HS-27A (cell line): Measurements from ENCODE around the gene PDXDC1.
A peak's percentile ranks its signal among the peaks of the same experiment; 100 is the strongest.
"Not testable (repeated sequence)": the region's sequence is repeated elsewhere in the genome, so short reads cannot be mapped to it uniquely, and the experiment has no call there.

Experiments
- DNase-seq: peaks from one replicate; pipeline ENCODE4 v3.0.0-alpha.2; 2012; ENCODE audit warnings: low read depth, missing footprints

PDXDC1 gene

GRCh38 chr16:14974656-14975417, at the start of gene PDXDC1:
TSS of gene PDXDC1 (plus strand) at chr16:14975026. CDS start at chr16:14975200, 174 bp downstream.
- DNase-seq = peak; percentile 49

DNA sequence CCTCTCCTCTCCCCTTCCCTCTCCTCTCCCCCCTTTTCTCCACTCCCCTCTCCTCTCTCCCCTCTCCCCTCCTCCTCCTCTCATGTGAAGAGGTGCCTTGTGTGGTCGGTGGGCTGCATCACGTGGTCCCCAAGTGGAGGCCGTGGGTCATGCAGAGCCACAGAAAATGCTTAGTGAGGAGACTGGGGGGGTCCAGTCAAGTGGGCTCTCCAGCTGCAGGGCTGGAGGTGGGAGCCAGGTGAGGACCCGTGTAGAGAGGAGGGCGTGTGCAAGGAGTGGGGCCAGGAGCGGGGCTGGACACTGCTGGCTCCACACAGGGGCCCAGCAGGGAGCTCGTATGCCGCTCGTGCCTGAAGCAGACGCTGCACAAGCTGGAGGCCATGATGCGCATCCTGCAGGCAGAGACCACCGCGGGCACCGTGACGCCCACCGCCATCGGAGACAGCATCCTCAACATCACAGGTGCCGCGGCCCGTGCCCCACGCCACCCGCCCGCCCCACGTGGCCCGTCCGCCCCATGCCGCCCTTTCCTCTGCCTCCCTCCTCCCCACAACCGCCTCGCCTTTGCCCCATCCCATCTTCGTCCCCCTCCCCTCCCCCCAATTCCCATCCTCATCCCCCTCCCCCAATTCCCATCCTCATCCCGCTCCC, 46.6 kb upstream of the PDXDC1 start:
- DNase-seq = not testable (repeated sequence)

DNA sequence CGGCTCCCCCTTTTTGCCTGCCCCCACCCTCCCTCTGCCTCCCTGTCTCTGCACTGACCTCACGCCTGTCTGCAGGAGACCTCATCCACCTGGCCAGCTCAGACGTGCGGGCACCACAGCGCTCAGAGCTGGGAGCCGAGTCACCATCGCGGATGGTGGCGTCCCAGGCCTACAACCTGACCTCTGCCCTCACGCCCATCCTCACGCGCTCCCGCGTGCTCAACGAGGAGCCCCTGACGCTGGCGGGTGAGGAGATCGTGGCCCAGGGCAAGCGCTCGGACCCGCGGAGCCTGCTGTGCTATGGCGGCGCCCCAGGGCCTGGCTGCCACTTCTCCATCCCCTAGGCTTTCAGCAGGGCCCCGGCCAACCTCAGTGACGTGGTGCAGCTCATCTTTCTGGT, 45.6 kb upstream of the PDXDC1 start:
- DNase-seq = not testable (repeated sequence)

DNA sequence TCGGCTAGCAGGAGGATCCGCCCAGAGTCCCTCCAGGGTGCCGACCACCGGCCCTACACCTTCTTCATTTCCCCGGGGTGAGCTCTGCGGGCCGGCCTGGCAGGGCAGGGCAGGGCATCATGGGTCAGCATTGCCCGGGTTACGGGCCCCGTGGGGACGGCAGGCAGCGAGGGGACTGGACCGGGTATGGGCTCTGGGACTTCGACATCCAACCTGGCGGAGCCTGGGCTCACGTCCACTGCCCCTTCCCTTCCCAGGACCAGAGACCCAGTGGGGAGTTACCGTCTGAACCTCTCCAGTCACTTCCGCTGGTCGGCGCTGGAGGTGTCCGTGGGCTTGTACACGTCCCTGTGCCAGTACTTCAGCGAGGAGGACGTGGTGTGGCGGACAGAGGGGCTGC, 44.6 kb upstream of the PDXDC1 start:
- DNase-seq = not testable (repeated sequence)

DNA sequence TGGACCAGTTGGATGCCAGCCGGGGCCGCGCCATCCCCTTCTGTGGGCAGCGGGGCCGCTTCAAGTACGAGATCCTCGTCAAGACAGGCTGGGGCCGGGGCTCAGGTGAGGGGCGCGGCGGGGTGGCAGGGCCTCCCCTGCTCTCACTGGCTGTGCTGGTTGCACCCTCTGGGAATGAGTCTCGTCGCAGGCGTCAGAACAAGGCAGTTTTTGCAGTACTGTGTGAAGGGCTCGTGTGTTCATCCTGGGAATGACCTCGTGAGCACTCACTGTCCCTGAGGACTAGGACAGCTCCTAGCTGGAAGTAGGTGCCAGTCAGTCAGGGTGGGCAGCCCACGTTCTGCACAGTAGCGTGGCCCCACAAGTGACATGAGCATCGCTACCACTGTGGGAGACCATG, 43.9 kb upstream of the PDXDC1 start:
- not testable (repeated sequence) for DNase-seq

- not testable (repeated sequence) for DNase-seq
Observed at GRCh38 chr16:14932581-14933375, 42.0 kb upstream of the PDXDC1 start.

DNA sequence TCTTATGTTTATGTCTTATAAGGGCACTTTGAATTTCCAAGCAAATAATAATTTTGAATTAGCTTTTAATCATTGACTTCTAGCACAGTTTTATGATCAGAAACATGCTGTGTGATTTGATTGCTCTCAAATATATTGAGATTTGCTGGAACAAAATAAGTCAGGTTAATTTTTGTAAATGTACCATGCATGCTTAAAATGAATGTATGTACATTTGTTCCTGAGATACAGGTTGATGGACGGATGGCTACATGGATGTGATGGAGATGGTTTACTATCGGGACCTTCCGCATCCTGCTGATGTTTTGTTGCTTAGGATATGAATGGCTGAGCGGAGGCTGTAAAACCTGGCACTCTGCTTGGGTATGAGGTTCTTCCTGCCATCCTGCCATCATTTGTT, 37.7 kb upstream of the PDXDC1 start, which contains the start of gene NPIPA1:
NPIPA1 (plus strand) TSS at position 301 of the 400 bp plus-strand sequence; CDS start at position 301, 0 bp downstream.
- DNase-seq = not testable (repeated sequence)

GRCh38 chr16:14937994-14938393, 36.8 kb upstream of the PDXDC1 start:
- DNase-seq = not testable (repeated sequence)

- not testable (repeated sequence) for DNase-seq
Observed at GRCh38 chr16:14942686-14943085, 32.1 kb upstream of the PDXDC1 start.

- DNase-seq = no peak
Observed at GRCh38 chr16:14955546-14956231, 19.1 kb upstream of the PDXDC1 start.

DNA sequence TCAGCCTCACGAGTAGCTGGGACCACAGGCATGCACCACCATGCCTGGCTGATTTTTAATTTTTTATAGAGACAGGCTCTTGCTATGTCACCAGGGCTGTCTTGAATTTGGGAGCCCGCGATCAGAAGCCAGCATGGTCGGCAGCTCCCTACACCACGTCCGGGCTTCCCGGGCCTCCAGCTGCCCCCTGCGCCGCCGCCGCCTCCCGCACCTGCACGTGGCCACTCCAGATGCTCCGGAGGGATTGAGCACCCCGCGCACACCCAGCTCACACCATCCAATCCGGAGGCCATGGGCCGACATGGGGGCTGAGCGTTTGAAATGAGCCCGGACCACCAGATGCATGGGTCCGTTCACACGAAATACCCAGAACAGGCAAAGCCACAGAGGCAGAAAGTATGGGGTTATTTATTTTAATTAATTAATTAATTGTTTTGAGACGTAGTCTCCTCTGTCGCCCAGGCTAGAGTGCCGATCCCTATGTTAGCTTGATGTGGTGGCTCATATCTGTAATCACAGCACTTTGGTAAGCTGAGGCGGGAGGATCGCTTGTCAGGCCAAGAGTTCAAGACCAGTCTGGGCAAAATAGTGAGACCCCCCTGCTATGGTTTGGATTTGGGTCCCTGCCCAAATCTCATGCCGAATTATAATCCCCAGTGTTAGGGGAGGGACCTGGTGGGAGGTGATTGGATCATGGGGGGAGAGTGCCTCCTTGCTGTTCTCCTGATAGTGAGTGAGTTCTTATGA, 17.1 kb upstream of the PDXDC1 start:
- no peak for DNase-seq

DNA sequence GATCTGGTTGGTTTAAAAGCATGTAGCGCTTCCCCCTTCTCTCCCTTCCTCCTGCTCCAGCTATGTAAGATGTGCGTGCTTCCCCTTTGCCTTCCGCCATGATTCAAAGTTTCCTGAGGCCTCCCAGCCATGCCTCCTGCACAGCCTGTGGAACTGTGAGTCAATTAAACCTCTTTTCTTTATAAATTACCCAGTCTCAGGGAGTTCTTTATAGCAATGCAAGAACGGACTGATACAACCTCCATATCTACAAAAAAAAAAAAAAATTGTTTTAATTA, 16.6 kb upstream of the PDXDC1 start:
- no peak for DNase-seq

GRCh38 chr16:14958970-14959369, 15.9 kb upstream of the PDXDC1 start:
- no peak for DNase-seq

- DNase-seq = no peak
Observed at GRCh38 chr16:14961405-14962186, 13.2 kb upstream of the PDXDC1 start.

DNA sequence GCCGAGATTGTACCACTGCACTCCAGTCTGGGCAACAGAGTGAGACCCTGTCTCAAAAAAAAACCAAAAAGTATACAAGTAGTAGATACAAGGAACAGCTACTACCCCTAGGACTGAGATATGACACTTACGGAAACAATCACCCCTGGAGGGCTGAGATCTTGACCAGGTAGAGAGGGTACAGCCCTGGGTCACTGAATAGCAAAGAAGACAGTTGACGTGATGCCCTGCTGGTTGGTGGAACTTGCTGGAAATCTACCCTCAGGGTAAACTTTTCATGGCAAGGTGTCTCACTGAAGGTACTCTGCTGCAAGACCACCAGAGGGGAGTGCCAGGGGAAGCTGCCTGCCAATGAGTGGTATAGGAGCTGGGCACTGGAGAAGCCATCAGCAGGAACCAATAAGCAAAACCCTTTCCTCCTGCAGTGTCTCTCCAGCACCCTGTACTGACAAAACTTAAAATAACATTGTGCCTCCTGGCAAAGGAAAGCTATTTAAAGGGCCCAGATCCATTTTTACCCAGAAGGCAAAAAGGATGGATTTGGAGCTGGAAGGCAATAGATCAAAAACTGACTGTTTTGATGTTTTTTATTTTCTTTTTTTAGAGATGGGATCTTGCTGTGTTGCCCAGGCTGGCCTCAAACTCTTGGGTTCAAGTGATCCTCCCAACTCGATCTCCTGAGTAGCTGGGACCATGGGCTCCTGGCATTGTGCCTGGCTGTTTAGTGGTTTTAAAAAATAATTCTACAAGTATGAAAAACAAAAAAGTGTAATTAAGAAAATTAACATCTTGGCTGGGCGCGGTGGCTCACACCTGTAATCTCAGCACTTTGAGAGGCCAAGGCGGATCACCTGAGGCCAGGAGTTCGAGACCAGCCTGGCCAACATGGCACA, 11.3 kb upstream of the PDXDC1 start:
- no peak for DNase-seq

DNA sequence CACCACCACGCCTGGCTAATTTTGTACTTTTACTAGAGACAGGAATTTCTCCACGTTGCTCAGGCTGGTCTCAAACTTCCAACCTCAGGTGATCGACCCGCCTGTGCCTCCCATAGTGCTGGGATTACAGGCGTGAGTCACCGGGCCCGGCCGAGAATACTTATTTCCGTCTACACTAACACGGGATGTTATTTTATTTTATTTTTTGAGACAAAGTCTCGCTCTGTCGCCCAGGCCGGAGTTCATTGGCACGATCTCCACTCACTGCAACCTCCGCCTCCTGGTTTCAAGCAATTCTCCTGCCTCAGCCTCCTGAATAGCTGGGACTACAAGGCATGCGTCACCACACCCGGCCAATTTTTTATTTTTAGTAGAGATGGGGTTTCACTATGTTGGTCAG, 9.5 kb upstream of the PDXDC1 start:
- DNase-seq = no peak

- not testable (repeated sequence) for DNase-seq
Observed at GRCh38 chr16:14969795-14970194, 5.0 kb upstream of the PDXDC1 start.

- not testable (repeated sequence) for DNase-seq
Observed at GRCh38 chr16:14971621-14972228, 3.1 kb upstream of the PDXDC1 start.

- DNase-seq = not testable (repeated sequence)
Observed at GRCh38 chr16:14973785-14974322, 972 bp upstream of the PDXDC1 start.
